ENCODE data around the gene NEK1. TPM values are rescaled to one million over a fixed set of nuclear protein-coding genes. Genes with fewer than 3 reads are reported as not detected.

The NEK1 gene
- total and polyA plus RNA-seq, 8 donors = 1.2 to 28.6 (median 5.5) TPM

GRCh38 chr4:169412046-169412445 lies 200.3 kb downstream of the NEK1 start:
- H3K9me3 ChIP-seq = no peaks in the 10 kb centered on the region
- DNase-seq = peak in 1 of 2 donors; percentile 40
- TF ChIP-seq CTCF (IDR thresholded peaks at IDR 0.05) (no peak), POLR2AphosphoS5 (IDR thresholded peaks at IDR 0.05) (no peak), EP300 (IDR thresholded peaks at IDR 0.05) (no peak), POLR2A (IDR thresholded peaks at IDR 0.05) (no peak)
- H3K27ac ChIP-seq = no peak overlapping the region
- peaks cover 0 to 15% (median 0%) of the 10 kb centered on the region in 4 donors for H3K4me1 ChIP-seq
- H3K36me3 ChIP-seq = no peaks in the 10 kb centered on the region
- no peak overlapping the region for H3K4me3 ChIP-seq
- intact Hi-C loops (cut with DNase I; ENCODE audit: low total_unique reads) = no loop called here
- H3K27me3 ChIP-seq = no peaks in the 10 kb centered on the region

- H3K27me3 ChIP-seq = no peaks in the 10 kb centered on the region
- 79 to 86% (median 84%) methylated on average over 11 to 12 of the region's 12 CpGs for WGBS, 5 donors
- intact Hi-C loops (cut with DNase I; ENCODE audit: low total_unique reads) = no loop called here
- DNase-seq = peak in 1 of 2 donors; percentile 73
- no peak overlapping the region for H3K4me3 ChIP-seq
- no peak overlapping the region for H3K27ac ChIP-seq
- TF ChIP-seq POLR2A (IDR thresholded peaks at IDR 0.05) = no peak
- TF ChIP-seq EP300 (IDR thresholded peaks at IDR 0.05) = no peak
- TF ChIP-seq CTCF (IDR thresholded peaks at IDR 0.05) = no peak
- TF ChIP-seq POLR2AphosphoS5 (IDR thresholded peaks at IDR 0.05) = no peak
- no peaks in the 10 kb centered on the region for H3K9me3 ChIP-seq
- peaks cover 0 to 2% (median under 1%) of the 10 kb centered on the region in 4 donors for H3K36me3 ChIP-seq
- H3K4me1 ChIP-seq = peaks cover 0 to 15% (median 0%) of the 10 kb centered on the region in 4 donors
Observed at GRCh38 chr4:169410839-169411770, 201.3 kb downstream of the NEK1 start.

GRCh38 chr4:169407217-169407845 lies 205.1 kb downstream of the NEK1 start:
- Histone ChIP-seq H3K27ac (no peak overlapping the region), H3K4me3 (no peak overlapping the region), H3K4me1 (peaks cover 0 to 11% (median 0%) of the 10 kb centered on the region in 4 donors), H3K36me3 (peaks cover 0 to 12% (median 6%) of the 10 kb centered on the region in 4 donors), H3K27me3 (no peaks in the 10 kb centered on the region), H3K9me3 (no peaks in the 10 kb centered on the region)
- WGBS, 5 donors = 70 to 85% (median 81%) methylated on average over 1 of the region's 1 CpG
- intact Hi-C loops (cut with DNase I; ENCODE audit: low total_unique reads) = no loop called here
- no peak for DNase-seq
- TF ChIP-seq POLR2AphosphoS5 (IDR thresholded peaks at IDR 0.05) (no peak), POLR2A (IDR thresholded peaks at IDR 0.05) (no peak)

- Histone ChIP-seq H3K27ac (no peak overlapping the region), H3K27me3 (no peaks in the 10 kb centered on the region), H3K4me3 (no peak overlapping the region), H3K9me3 (no peaks in the 10 kb centered on the region), H3K36me3 (peaks cover 0 to 23% (median 12%) of the 10 kb centered on the region in 4 donors), H3K4me1 (no peaks in the 10 kb centered on the region)
- 47 to 67% (median 60%) methylated on average over 1 of the region's 1 CpG for WGBS, 5 donors
- no peak for DNase-seq
- no peak for TF ChIP-seq POLR2AphosphoS5 (IDR thresholded peaks at IDR 0.05)
- no peak for TF ChIP-seq EP300 (IDR thresholded peaks at IDR 0.05)
- no peak for TF ChIP-seq POLR2A (IDR thresholded peaks at IDR 0.05)
- intact Hi-C loops (cut with DNase I; ENCODE audit: low total_unique reads) = no loop called here
Observed at GRCh38 chr4:169404960-169405359, 207.4 kb downstream of the NEK1 start.

- WGBS, 5 donors = 61 to 84% (median 65%) methylated on average over 3 of the region's 3 CpGs
- Histone ChIP-seq H3K9me3 (no peaks in the 10 kb centered on the region), H3K36me3 (peaks cover 0 to 30% (median 15%) of the 10 kb centered on the region in 4 donors), H3K27me3 (no peaks in the 10 kb centered on the region), H3K27ac (no peak overlapping the region), H3K4me3 (no peak overlapping the region), H3K4me1 (peaks cover 0 to 3% (median 0%) of the 10 kb centered on the region in 4 donors)
- no peak for DNase-seq
- intact Hi-C loops (cut with DNase I; ENCODE audit: low total_unique reads) = no loop called here
- TF ChIP-seq CTCF (IDR thresholded peaks at IDR 0.05) (no peak), POLR2AphosphoS5 (IDR thresholded peaks at IDR 0.05) (no peak), POLR2A (IDR thresholded peaks at IDR 0.05) (no peak), EP300 (IDR thresholded peaks at IDR 0.05) (no peak)
Observed at GRCh38 chr4:169400832-169401231, 211.6 kb downstream of the NEK1 start.

Data from stomach (tissue), 9 donors.